ENCODE data around the gene FKBP1A.
"Not testable (repeated sequence)": the region's sequence is repeated elsewhere in the genome, so short reads cannot be mapped to it uniquely, and the experiment has no call there.

Gene FKBP1A

GRCh38 chr20:1418350-1418749 is 25.5 kb upstream of the FKBP1A start:
- Histone ChIP-seq H3K36me3 (ENCODE audit: control insufficient read depth, insufficient read depth, low read length) (no peaks in the 10 kb centered on the region), H3K27me3 (replicated peaks; ENCODE audit: control insufficient read depth, insufficient read depth, low read length, poor library complexity, severe bottlenecking) (no peaks in the 10 kb centered on the region), H3K27ac (ENCODE audit: insufficient read depth, low read length, poor library complexity, severe bottlenecking) (no peak overlapping the region), H3K9me3 (ENCODE audit: control insufficient read depth, low read length) (peaks cover 8% of the 10 kb centered on the region), H3K4me1 (ENCODE audit: control insufficient read depth, insufficient read depth, low read length, poor library complexity, severe bottlenecking) (no peaks in the 10 kb centered on the region), H3K4me3 (ENCODE audit: insufficient read depth, low read depth, low read length, poor library complexity, severe bottlenecking) (no peak overlapping the region)
- no peak for DNase-seq

DNA sequence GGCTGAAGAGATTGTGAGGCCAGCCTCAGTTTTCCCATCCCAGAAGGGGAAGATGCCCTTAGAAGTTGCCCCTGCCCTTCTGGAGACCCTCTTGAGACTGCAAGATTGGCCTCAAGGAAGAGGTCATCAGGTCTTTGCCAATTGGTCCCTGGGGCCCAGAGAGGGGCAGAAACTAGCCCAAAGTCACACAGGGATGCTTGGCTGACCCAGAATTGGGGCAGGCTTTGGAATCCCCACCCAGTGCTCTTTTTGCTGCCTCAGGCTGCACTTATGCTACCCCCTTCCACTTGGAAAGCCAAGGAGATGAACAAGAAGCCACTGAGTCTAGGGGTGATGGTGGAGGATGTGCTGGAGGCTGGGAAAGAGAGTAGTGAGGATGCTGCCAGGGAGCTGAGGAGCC is 24.9 kb upstream of the FKBP1A start:
- no peak overlapping the region for H3K4me3 ChIP-seq (ENCODE audit: insufficient read depth, low read depth, low read length, poor library complexity, severe bottlenecking)
- H3K27ac ChIP-seq (ENCODE audit: insufficient read depth, low read length, poor library complexity, severe bottlenecking) = no peak overlapping the region
- peaks cover 8% of the 10 kb centered on the region for H3K9me3 ChIP-seq (ENCODE audit: control insufficient read depth, low read length)
- no peaks in the 10 kb centered on the region for H3K36me3 ChIP-seq (ENCODE audit: control insufficient read depth, insufficient read depth, low read length)
- DNase-seq = no peak
- no peaks in the 10 kb centered on the region for H3K4me1 ChIP-seq (ENCODE audit: control insufficient read depth, insufficient read depth, low read length, poor library complexity, severe bottlenecking)
- H3K27me3 ChIP-seq (replicated peaks; ENCODE audit: control insufficient read depth, insufficient read depth, low read length, poor library complexity, severe bottlenecking) = no peaks in the 10 kb centered on the region

DNA sequence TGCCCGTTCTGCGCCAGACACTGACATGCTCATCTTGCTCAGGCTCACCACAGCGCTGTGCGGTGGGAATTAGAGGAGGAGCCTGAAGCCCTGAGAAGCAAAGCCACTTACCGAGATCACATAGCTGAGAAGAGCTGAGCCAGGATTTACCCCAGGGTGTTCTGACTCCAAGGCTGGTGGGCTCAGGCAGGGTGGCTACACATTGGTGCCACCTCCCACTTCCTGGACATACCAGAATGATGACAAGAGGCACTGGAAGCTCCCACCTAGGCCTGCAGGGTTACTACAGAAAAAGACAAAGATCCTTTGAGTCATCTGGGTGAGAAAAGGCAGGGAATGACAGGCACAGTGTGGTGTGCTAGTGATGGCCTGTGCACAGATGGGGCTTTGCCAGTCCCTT is 24.4 kb upstream of the FKBP1A start:
- no peaks in the 10 kb centered on the region for H3K27me3 ChIP-seq (replicated peaks; ENCODE audit: control insufficient read depth, insufficient read depth, low read length, poor library complexity, severe bottlenecking)
- H3K9me3 ChIP-seq (ENCODE audit: control insufficient read depth, low read length) = peaks cover 8% of the 10 kb centered on the region
- H3K4me3 ChIP-seq (ENCODE audit: insufficient read depth, low read depth, low read length, poor library complexity, severe bottlenecking) = no peak overlapping the region
- H3K4me1 ChIP-seq (ENCODE audit: control insufficient read depth, insufficient read depth, low read length, poor library complexity, severe bottlenecking) = no peaks in the 10 kb centered on the region
- no peaks in the 10 kb centered on the region for H3K36me3 ChIP-seq (ENCODE audit: control insufficient read depth, insufficient read depth, low read length)
- no peak for DNase-seq
- H3K27ac ChIP-seq (ENCODE audit: insufficient read depth, low read length, poor library complexity, severe bottlenecking) = no peak overlapping the region

DNA sequence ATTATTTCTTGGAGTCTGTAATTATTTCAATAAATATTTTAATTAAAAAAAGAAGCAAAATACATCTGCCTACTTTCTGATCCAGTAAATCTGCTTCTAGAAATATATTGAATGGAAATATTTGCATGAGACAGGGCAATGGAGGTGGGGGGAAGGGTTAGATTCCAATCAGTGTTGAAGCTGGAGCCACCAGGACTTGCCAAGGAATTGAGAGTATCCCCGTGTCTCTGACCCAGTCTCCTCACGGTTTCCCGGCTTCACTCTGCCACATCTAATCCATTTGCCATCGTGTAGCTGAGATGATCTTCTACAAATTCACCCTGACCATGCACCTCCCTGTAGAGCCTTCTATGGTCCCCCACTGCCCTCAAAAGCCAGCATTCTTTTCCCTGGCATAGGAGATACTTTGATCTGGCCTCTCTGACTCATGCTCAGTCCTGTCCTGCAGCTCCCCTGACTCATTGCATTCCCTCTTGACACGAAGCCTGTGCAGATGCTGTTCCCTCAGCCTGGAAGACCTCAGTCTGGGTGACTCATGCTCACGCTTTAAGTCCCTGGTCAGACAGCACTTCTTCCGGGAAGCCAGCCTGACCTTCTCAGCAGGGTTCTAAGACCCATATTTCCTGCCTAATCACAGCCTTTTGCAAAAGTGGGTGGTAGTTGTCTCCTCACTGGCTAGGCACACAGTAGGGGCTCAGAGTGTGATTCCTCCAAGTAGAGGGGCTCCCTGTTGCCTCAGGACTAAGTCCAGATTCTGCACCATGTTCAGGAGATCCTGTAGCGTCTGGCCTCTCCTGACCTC is 23.0 kb upstream of the FKBP1A start:
- Histone ChIP-seq H3K27ac (ENCODE audit: insufficient read depth, low read length, poor library complexity, severe bottlenecking) (no peak overlapping the region), H3K27me3 (replicated peaks; ENCODE audit: control insufficient read depth, insufficient read depth, low read length, poor library complexity, severe bottlenecking) (no peaks in the 10 kb centered on the region), H3K4me3 (ENCODE audit: insufficient read depth, low read depth, low read length, poor library complexity, severe bottlenecking) (no peak overlapping the region), H3K36me3 (ENCODE audit: control insufficient read depth, insufficient read depth, low read length) (no peaks in the 10 kb centered on the region), H3K4me1 (ENCODE audit: control insufficient read depth, insufficient read depth, low read length, poor library complexity, severe bottlenecking) (no peaks in the 10 kb centered on the region), H3K9me3 (ENCODE audit: control insufficient read depth, low read length) (peaks cover 6% of the 10 kb centered on the region)
- no peak for DNase-seq

GRCh38 chr20:1414982-1415381 is 22.1 kb upstream of the FKBP1A start:
- Histone ChIP-seq H3K9me3 (ENCODE audit: control insufficient read depth, low read length) (no peaks in the 10 kb centered on the region), H3K4me3 (ENCODE audit: insufficient read depth, low read depth, low read length, poor library complexity, severe bottlenecking) (no peak overlapping the region), H3K4me1 (ENCODE audit: control insufficient read depth, insufficient read depth, low read length, poor library complexity, severe bottlenecking) (no peaks in the 10 kb centered on the region), H3K27me3 (replicated peaks; ENCODE audit: control insufficient read depth, insufficient read depth, low read length, poor library complexity, severe bottlenecking) (no peaks in the 10 kb centered on the region), H3K27ac (ENCODE audit: insufficient read depth, low read length, poor library complexity, severe bottlenecking) (no peak overlapping the region), H3K36me3 (ENCODE audit: control insufficient read depth, insufficient read depth, low read length) (no peaks in the 10 kb centered on the region)
- no peak for DNase-seq

DNA sequence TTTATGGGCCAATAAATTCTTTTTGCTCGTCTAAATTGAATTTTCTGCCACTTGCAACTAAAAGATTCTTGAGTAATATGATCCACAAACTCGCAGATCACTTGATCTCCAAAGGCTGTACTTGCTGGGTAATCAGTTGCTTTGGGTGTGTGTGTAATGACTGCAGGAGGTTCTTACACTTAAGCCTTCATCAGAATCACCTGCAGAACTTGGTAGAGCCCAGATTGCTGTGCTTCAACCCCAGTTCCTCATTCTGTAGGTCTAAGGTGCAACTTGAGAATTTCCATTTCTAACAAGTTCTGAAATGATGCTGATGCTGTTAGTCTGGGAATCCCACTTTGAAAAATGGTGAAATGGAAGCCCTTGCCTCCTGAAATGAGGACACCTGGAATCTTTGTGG is 12.9 kb upstream of the FKBP1A start:
- Histone ChIP-seq H3K9me3 (ENCODE audit: control insufficient read depth, low read length) (no peaks in the 10 kb centered on the region), H3K27ac (ENCODE audit: insufficient read depth, low read length, poor library complexity, severe bottlenecking) (no peak overlapping the region), H3K27me3 (replicated peaks; ENCODE audit: control insufficient read depth, insufficient read depth, low read length, poor library complexity, severe bottlenecking) (no peaks in the 10 kb centered on the region), H3K4me3 (ENCODE audit: insufficient read depth, low read depth, low read length, poor library complexity, severe bottlenecking) (no peak overlapping the region), H3K4me1 (ENCODE audit: control insufficient read depth, insufficient read depth, low read length, poor library complexity, severe bottlenecking) (no peaks in the 10 kb centered on the region), H3K36me3 (ENCODE audit: control insufficient read depth, insufficient read depth, low read length) (no peaks in the 10 kb centered on the region)
- DNase-seq = no peak

DNA sequence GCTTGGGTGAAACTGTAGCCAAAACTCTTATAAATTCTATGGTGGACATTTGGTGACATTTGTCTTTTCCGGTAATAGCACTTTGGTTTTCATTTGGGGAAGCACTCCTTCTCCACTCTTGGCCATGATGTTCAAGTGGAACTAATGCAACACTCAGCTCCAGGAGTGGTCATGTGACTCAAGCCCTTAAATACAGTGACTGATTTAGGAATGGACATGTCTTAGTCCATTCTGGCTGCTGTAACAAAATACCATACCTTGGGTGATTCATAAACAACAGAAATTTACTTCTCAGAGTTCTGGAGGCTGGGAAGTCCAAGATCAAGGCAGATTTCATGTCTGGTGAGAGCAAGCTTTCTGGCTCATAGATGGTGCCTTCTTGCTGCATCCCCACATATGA is 10.8 kb upstream of the FKBP1A start:
- H3K36me3 ChIP-seq (ENCODE audit: control insufficient read depth, insufficient read depth, low read length) = no peaks in the 10 kb centered on the region
- no peaks in the 10 kb centered on the region for H3K27me3 ChIP-seq (replicated peaks; ENCODE audit: control insufficient read depth, insufficient read depth, low read length, poor library complexity, severe bottlenecking)
- no peak for DNase-seq
- no peaks in the 10 kb centered on the region for H3K4me1 ChIP-seq (ENCODE audit: control insufficient read depth, insufficient read depth, low read length, poor library complexity, severe bottlenecking)
- H3K27ac ChIP-seq (ENCODE audit: insufficient read depth, low read length, poor library complexity, severe bottlenecking) = no peak overlapping the region
- H3K4me3 ChIP-seq (ENCODE audit: insufficient read depth, low read depth, low read length, poor library complexity, severe bottlenecking) = no peak overlapping the region
- H3K9me3 ChIP-seq (ENCODE audit: control insufficient read depth, low read length) = no peaks in the 10 kb centered on the region

GRCh38 chr20:1402149-1402548 is 9.3 kb upstream of the FKBP1A start:
- H3K9me3 ChIP-seq (ENCODE audit: control insufficient read depth, low read length) = no peaks in the 10 kb centered on the region
- no peak for DNase-seq
- no peaks in the 10 kb centered on the region for H3K36me3 ChIP-seq (ENCODE audit: control insufficient read depth, insufficient read depth, low read length)
- H3K27me3 ChIP-seq (replicated peaks; ENCODE audit: control insufficient read depth, insufficient read depth, low read length, poor library complexity, severe bottlenecking) = no peaks in the 10 kb centered on the region
- no peak overlapping the region for H3K4me3 ChIP-seq (ENCODE audit: insufficient read depth, low read depth, low read length, poor library complexity, severe bottlenecking)
- no peaks in the 10 kb centered on the region for H3K4me1 ChIP-seq (ENCODE audit: control insufficient read depth, insufficient read depth, low read length, poor library complexity, severe bottlenecking)
- no peak overlapping the region for H3K27ac ChIP-seq (ENCODE audit: insufficient read depth, low read length, poor library complexity, severe bottlenecking)

- H3K4me1 ChIP-seq (ENCODE audit: control insufficient read depth, insufficient read depth, low read length, poor library complexity, severe bottlenecking) = no peaks in the 10 kb centered on the region
- DNase-seq = no peak
- no peaks in the 10 kb centered on the region for H3K9me3 ChIP-seq (ENCODE audit: control insufficient read depth, low read length)
- no peaks in the 10 kb centered on the region for H3K36me3 ChIP-seq (ENCODE audit: control insufficient read depth, insufficient read depth, low read length)
- H3K27me3 ChIP-seq (replicated peaks; ENCODE audit: control insufficient read depth, insufficient read depth, low read length, poor library complexity, severe bottlenecking) = no peaks in the 10 kb centered on the region
- H3K27ac ChIP-seq (ENCODE audit: insufficient read depth, low read length, poor library complexity, severe bottlenecking) = no peak overlapping the region
- H3K4me3 ChIP-seq (ENCODE audit: insufficient read depth, low read depth, low read length, poor library complexity, severe bottlenecking) = no peak overlapping the region
Observed at GRCh38 chr20:1401451-1401907, 8.6 kb upstream of the FKBP1A start.

DNA sequence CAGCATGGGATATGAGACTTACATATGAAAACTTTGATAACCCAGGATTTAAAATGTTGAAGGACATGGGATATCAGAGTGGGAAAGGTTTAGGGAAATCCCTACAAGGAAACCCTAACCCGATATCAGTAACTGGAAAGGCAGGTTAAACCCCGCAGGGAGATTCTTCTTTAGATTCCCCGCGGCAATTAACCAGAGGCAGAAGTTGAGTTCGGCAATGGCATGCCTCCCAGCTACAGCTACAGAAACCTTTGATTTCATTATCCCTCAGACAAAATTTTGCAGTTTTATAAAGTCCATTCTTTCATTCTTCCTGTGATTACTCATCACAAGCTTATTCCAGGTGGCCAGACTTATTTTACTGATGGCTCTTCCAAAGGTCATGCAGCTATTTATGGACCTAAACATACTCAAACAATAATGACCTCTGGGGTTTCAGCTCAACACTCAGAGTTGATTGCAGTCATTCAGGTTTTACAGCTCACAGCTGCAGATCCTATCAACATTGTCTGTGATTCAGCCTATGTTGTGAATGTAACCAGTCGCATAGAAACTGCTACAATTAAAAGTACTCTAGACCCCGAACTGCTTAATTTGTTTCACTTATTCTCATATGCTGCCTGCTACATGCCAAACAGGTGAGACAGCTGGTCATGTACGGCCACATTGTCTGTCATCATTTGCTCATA is 7.0 kb upstream of the FKBP1A start:
- not testable (repeated sequence) for H3K27me3 ChIP-seq (replicated peaks; ENCODE audit: control insufficient read depth, insufficient read depth, low read length, poor library complexity, severe bottlenecking); H3K4me3 ChIP-seq (ENCODE audit: insufficient read depth, low read depth, low read length, poor library complexity, severe bottlenecking); H3K36me3 ChIP-seq (ENCODE audit: control insufficient read depth, insufficient read depth, low read length); DNase-seq; H3K4me1 ChIP-seq (ENCODE audit: control insufficient read depth, insufficient read depth, low read length, poor library complexity, severe bottlenecking); H3K27ac ChIP-seq (ENCODE audit: insufficient read depth, low read length, poor library complexity, severe bottlenecking); H3K9me3 ChIP-seq (ENCODE audit: control insufficient read depth, low read length)
